Sigmoid colon (tissue), 4 donors: Measurements from ENCODE around the gene CEP112.

ENCODE experiments used
- POLR2A ChIP-seq, 2 donors: fragments of 450-650 bp; IDR thresholded peaks; one replicate each; pipeline ENCODE4 v1.6.1; 2016; ENCODE audit warnings: antibody characterized with exemption in 2 of 2, mild to moderate bottlenecking in 2 of 2, moderate library complexity in 2 of 2
- POLR2AphosphoS5 ChIP-seq, 4 donors: sonication (generic); formaldehyde crosslinking; IDR thresholded peaks; one replicate each; pipeline ENCODE4 v1.6.1; 2017; ENCODE audit warnings: antibody characterized with exemption in 4 of 4
- TF ChIP-seq, protein P1 (sequence below), 4 experiments: fragments of 450-650 bp in 3 of 4; fragments of 200-600 bp in 1 of 4; IDR thresholded peaks; one replicate each; pipeline ENCODE4 v1.5.1; 2016 to 2019; ENCODE audit warnings: antibody characterized with exemption in 4 of 4, mild to moderate bottlenecking in 3 of 4, moderate library complexity in 2 of 4

DNA sequence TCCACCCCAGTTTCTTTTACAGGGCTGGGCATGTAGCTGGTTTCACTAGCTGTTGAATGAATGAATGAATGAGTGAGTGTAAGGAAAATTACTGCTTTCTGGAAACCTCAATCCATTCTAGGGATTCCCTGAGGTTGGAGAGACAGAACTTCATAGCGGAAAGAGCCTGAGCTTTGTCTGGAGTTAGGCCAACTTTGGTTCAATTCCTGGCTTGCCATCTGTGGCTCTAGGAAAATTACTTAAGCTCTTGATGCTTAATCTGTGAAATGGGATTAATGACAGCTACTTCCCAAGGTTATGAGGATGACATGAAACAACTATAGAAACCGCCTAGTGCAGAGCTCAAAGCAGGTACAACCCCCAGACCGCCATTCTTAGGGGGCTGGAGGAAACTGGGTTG is 554.1 kb downstream of the CEP112 start:
- TF ChIP-seq POLR2AphosphoS5 (IDR thresholded peaks at IDR 0.05) (no peak), POLR2A (IDR thresholded peaks at IDR 0.05) (no peak)
- TF ChIP-seq, protein P1, sequence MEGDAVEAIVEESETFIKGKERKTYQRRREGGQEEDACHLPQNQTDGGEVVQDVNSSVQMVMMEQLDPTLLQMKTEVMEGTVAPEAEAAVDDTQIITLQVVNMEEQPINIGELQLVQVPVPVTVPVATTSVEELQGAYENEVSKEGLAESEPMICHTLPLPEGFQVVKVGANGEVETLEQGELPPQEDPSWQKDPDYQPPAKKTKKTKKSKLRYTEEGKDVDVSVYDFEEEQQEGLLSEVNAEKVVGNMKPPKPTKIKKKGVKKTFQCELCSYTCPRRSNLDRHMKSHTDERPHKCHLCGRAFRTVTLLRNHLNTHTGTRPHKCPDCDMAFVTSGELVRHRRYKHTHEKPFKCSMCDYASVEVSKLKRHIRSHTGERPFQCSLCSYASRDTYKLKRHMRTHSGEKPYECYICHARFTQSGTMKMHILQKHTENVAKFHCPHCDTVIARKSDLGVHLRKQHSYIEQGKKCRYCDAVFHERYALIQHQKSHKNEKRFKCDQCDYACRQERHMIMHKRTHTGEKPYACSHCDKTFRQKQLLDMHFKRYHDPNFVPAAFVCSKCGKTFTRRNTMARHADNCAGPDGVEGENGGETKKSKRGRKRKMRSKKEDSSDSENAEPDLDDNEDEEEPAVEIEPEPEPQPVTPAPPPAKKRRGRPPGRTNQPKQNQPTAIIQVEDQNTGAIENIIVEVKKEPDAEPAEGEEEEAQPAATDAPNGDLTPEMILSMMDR (IDR thresholded peaks at IDR 0.05), result no peak
